IMR-90 (cell line): ENCODE measurements around the gene SCP2D1. TPM values are rescaled to one million over a fixed set of nuclear protein-coding genes. Genes with fewer than 3 reads are reported as not detected.

ENCODE experiments used
- ATAC-seq: fragments of 200-7000 bp; cut with Tn5 transposase; 2 replicates; pipeline ENCODE4 v1.9.1; 2020; ENCODE audit warnings: low read depth, mild to moderate bottlenecking, moderate library complexity
- BruUV-seq: library from RNA; stranded (reverse); fragments of 400-500 nt; replicated peaks from 2 replicates; lab custom pipeline; 2021; lab: Mats Ljungman, UMichigan
- CTCF ChIA-PET: fragments of 300-600 bp; formaldehyde crosslinking; extraction: SDS; loops from one replicate; lab custom pipeline; 2021; ENCODE audit warnings: antibody characterized with exemption; lab: Yijun Ruan, JAX
- POLR2A ChIA-PET: fragments of 300-600 bp; sonication (Branson Sonifier 250); formaldehyde crosslinking; loops from one replicate; lab custom pipeline; 2022; ENCODE audit warnings: antibody characterized with exemption; ENCODE audit not compliant: unreplicated experiment; lab: Charles Lee
- DNase-seq: peaks from one replicate; pipeline ENCODE4 v3.0.0; 2013
- H2AFZ ChIP-seq: replicated peaks from 2 replicates; pipeline ENCODE3; 2013; ENCODE audit warnings: low read length, mild to moderate bottlenecking; ENCODE audit not compliant: poor library complexity
- H2AK5ac ChIP-seq: 2 replicates; pipeline ENCODE4 v1.6.1; 2013; ENCODE audit warnings: low read depth, low read length, inconsistent platforms
- H2AK9ac ChIP-seq: replicated peaks from 2 replicates; pipeline ENCODE3; 2013; ENCODE audit warnings: mild to moderate bottlenecking, low read depth, low read length, moderate library complexity; ENCODE audit not compliant: poor library complexity
- H2BK120ac ChIP-seq: 2 replicates; pipeline ENCODE4 v1.6.1; 2013; ENCODE audit warnings: low read depth, low read length, inconsistent platforms
- H2BK15ac ChIP-seq: 3 replicates; pipeline ENCODE4 v1.6.1; 2013; ENCODE audit warnings: low read depth, low read length, inconsistent platforms
- H2BK20ac ChIP-seq: 2 replicates; pipeline ENCODE4 v1.6.1; 2013; ENCODE audit warnings: low read depth, mild to moderate bottlenecking, inconsistent platforms, low read length, moderate library complexity
- H2BK5ac ChIP-seq: 2 replicates; pipeline ENCODE4 v1.6.1; 2013; ENCODE audit warnings: mild to moderate bottlenecking, low read depth, low read length, inconsistent platforms; ENCODE audit not compliant: poor library complexity, severe bottlenecking
- H3K14ac ChIP-seq: replicated peaks from 2 replicates; pipeline ENCODE4 v1.6.1; 2013; ENCODE audit warnings: low read depth, low read length, inconsistent platforms
- H3K18ac ChIP-seq: 2 replicates; pipeline ENCODE4 v1.6.1; 2013; ENCODE audit warnings: low read depth, low read length, control low read depth
- H3K23ac ChIP-seq: 2 replicates; pipeline ENCODE4 v1.6.1; 2013; ENCODE audit warnings: low read depth, low read length, inconsistent platforms
- H3K27ac ChIP-seq: 2 replicates; pipeline ENCODE4 v1.5.1; 2013; ENCODE audit warnings: mild to moderate bottlenecking, control low read depth, low read length; ENCODE audit not compliant: insufficient read depth
- H3K27me3 ChIP-seq: 2 replicates; pipeline ENCODE4 v1.6.1; 2013; ENCODE audit warnings: low read length; ENCODE audit not compliant: control insufficient read depth, insufficient read depth
- H3K36me3 ChIP-seq: 2 replicates; pipeline ENCODE4 v1.6.1; 2013; ENCODE audit warnings: low read length, mixed read lengths; ENCODE audit not compliant: control insufficient read depth, insufficient read depth
- H3K4ac ChIP-seq: 2 replicates; pipeline ENCODE4 v1.6.1; 2013; ENCODE audit warnings: low read depth, low read length, inconsistent platforms
- H3K4me1 ChIP-seq: 2 replicates; pipeline ENCODE4 v1.6.1; 2013; ENCODE audit warnings: low read length, mixed read lengths; ENCODE audit not compliant: control insufficient read depth, insufficient read depth
- H3K4me2 ChIP-seq: 2 replicates; pipeline ENCODE4 v1.6.1; 2013; ENCODE audit warnings: low read depth, mild to moderate bottlenecking, control low read depth, low read length, moderate library complexity
- H3K4me3 ChIP-seq: 2 replicates; pipeline ENCODE4 v1.5.1; 2013; ENCODE audit warnings: low read depth, mild to moderate bottlenecking, control low read depth, low read length, moderate library complexity; ENCODE audit not compliant: insufficient read depth
- H3K56ac ChIP-seq: 2 replicates; pipeline ENCODE4 v1.6.1; 2013; ENCODE audit warnings: low read length, inconsistent platforms; ENCODE audit not compliant: insufficient read depth; ENCODE audit errors: extremely low read depth
- H3K79me1 ChIP-seq, 2 experiments: 2 replicates each; pipeline ENCODE4 v1.6.1; 2013; ENCODE audit warnings: low read length in 2 of 2, inconsistent platforms in 1 of 2, low read depth in 1 of 2
- H3K9ac ChIP-seq: 2 replicates; pipeline ENCODE4 v1.6.1; 2013; ENCODE audit warnings: low read depth, low read length, control low read depth
- H3K9me1 ChIP-seq: 2 replicates; pipeline ENCODE4 v1.6.1; 2013; ENCODE audit warnings: low read length, inconsistent platforms; ENCODE audit not compliant: insufficient read depth
- H3K9me3 ChIP-seq: 2 replicates; pipeline ENCODE4 v1.6.1; 2013; ENCODE audit warnings: low read length; ENCODE audit not compliant: control insufficient read depth, insufficient read depth
- H4K20me1 ChIP-seq: 2 replicates; pipeline ENCODE4 v1.6.1; 2013; ENCODE audit warnings: low read length, inconsistent platforms; ENCODE audit not compliant: insufficient read depth
- H4K5ac ChIP-seq: 2 replicates; pipeline ENCODE4 v1.6.1; 2013; ENCODE audit warnings: mild to moderate bottlenecking, low read depth, low read length, control low read depth
- H4K8ac ChIP-seq, 2 experiments: 2 replicates each; pipeline ENCODE4 v1.6.1; 2013; ENCODE audit warnings: low read depth in 2 of 2, low read length in 2 of 2, control low read depth in 1 of 2, inconsistent platforms in 1 of 2
- H4K91ac ChIP-seq: 2 replicates; pipeline ENCODE4 v1.6.1; 2013; ENCODE audit warnings: low read depth, low read length, inconsistent platforms; ENCODE audit not compliant: insufficient read depth
- CHD1 ChIP-seq: IDR thresholded peaks from 2 replicates; pipeline ENCODE4 v1.6.1; 2012; ENCODE audit warnings: low read depth, low read length, improper control_type of control experiment
- MXI1 ChIP-seq: IDR thresholded peaks from 2 replicates; pipeline ENCODE4 v1.6.1; 2012; ENCODE audit warnings: low read depth, mild to moderate bottlenecking, low read length, moderate library complexity, borderline replicate concordance
- WGBS, 2 experiments: methylation state at CpG; one replicate each; pipeline versions ENCODE4 v1.1.5 to v1.1.7; 2013; ENCODE audit warnings: missing lambda C conversion rate in 2 of 2; ENCODE audit not compliant: insufficient read length in 1 of 2; ENCODE audit errors: extremely low coverage in 2 of 2; 5-methylcytosine and 5-hydroxymethylcytosine counted together
- dilution Hi-C: fragments of 300-500 bp; cut with HindIII; formaldehyde crosslinking; loops from one replicate; pipeline ENCODE4 v1.14.3; 2018; ENCODE audit warnings: low sequenced_read_pairs; ENCODE audit not compliant: unreplicated experiment
- in situ Hi-C: fragments of 300-500 bp; cut with MboI; formaldehyde crosslinking; loops from 3 replicates; pipeline ENCODE4 v1.14.3; 2019; ENCODE audit warnings: low sequenced_read_pairs, inconsistent platforms, mixed read lengths
- intact Hi-C: fragments of 100-400 bp; cut with micrococcal nuclease; formaldehyde crosslinking; loops from 2 replicates; pipeline ENCODE4 v1.10.0; 2022
- polyA plus RNA-seq, 3 experiments: library from polyadenylated mRNA; depleted of rRNA; stranded (reverse); fragments of >200 nt; gene quantifications; 2 replicates each; pipeline ENCODE4 v1.2.3, GENCODE V29; 2012; ENCODE audit warnings: low replicate concordance in 1 of 3
- total RNA-seq: library from RNA; depleted of rRNA; stranded (reverse); fragments of >200 nt; gene quantifications from 2 replicates; pipeline ENCODE4 v1.2.3, GENCODE V29; 2012

Gene SCP2D1
- total and polyA plus RNA-seq, 2 of the 4 experiments (the other 2 are of a cell fraction), result not detected

DNA sequence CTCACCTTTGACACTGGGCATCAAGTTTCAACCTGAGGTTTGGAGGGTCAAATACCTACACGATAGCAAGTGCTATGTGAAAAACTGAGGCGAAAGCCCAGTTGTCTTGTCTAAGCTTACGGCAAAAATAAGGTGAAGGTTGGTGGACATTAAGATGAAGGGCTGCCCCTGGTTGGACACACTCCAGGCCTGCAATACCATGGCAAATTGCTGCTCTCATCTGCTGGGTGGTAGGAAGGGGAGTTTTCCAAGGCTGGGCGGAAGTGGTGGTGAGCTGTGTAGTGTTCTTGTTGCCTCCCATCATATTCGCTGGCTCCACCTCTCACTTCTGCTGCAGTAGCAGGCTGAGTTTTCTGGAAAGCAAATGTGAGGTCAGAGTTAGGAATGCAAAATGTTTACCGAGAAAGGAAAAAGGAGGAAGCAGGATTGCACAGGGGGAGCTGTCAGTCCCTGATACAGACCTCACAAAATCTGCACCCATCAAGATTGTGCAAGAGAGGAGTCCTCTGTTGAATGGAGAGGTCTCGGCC, 33.7 kb downstream of the SCP2D1 start:
- H3K27ac ChIP-seq, result no peak overlapping the region
- no peak overlapping the region for H3K4me3 ChIP-seq
- H3K9ac ChIP-seq, result no peak overlapping the region
- BruUV-seq, result no TSS peak
- no peak overlapping the region for H3K23ac ChIP-seq
- H3K27me3 ChIP-seq, result no peaks in the 10 kb centered on the region
- H2BK5ac ChIP-seq, result no peak overlapping the region
- H3K4me2 ChIP-seq, result no peak overlapping the region
- DNase-seq (no peak), ATAC-seq (no peak)
- H2BK15ac ChIP-seq, result no peak overlapping the region
- no peak overlapping the region for H3K4ac ChIP-seq
- H4K8ac ChIP-seq, result no peak overlapping the region
- H3K36me3 ChIP-seq, result no peaks in the 10 kb centered on the region
- no peaks in the 10 kb centered on the region for H3K4me1 ChIP-seq
- H3K9me3 ChIP-seq, result no peaks in the 10 kb centered on the region
- H4K5ac ChIP-seq, result no peak overlapping the region
- ChIA-PET POLR2A (no interaction called here), CTCF (no interaction called here)
- TF ChIP-seq MXI1, result no peak
- TF ChIP-seq CHD1, result no peak
- no peak overlapping the region for H3K14ac ChIP-seq
- in situ Hi-C loops, result no loop called here
- H4K20me1 ChIP-seq, result no peaks in the 10 kb centered on the region
- no peak overlapping the region for H2AK9ac ChIP-seq
- H3K56ac ChIP-seq, result no peak overlapping the region
- H2BK20ac ChIP-seq, result no peak overlapping the region
- dilution Hi-C loops, result no loop called here
- H3K79me1 ChIP-seq, result no peaks in the 10 kb centered on the region
- H2AFZ ChIP-seq, result no peak overlapping the region
- no CpG with 5 or more reads among the region's 7 CpGs for WGBS, 2 experiments
- H2AK5ac ChIP-seq, result no peak overlapping the region
- no peak overlapping the region for H2BK120ac ChIP-seq
- H3K9me1 ChIP-seq, result no peaks in the 10 kb centered on the region
- intact Hi-C loops, result no loop called here
- H4K91ac ChIP-seq, result no peak overlapping the region
- H3K18ac ChIP-seq, result no peak overlapping the region
